Hepatocyte (in vitro differentiated cells): Measurements from ENCODE around the gene SETBP1. TPM values are rescaled to one million over a fixed set of nuclear protein-coding genes. Genes with fewer than 3 reads are reported as not detected.

ENCODE experiments used
- DNase-seq: peaks from one replicate; pipeline ENCODE4 v3.0.0-alpha.2; 2016; ENCODE audit warnings: low spot score
- H2AFZ ChIP-seq: fragments of 200-600 bp; sonication (generic); 2 replicates; pipeline ENCODE4 v1.6.0; 2016; ENCODE audit warnings: antibody characterized with exemption, mild to moderate bottlenecking
- H3K27ac ChIP-seq: fragments of 200-600 bp; sonication (generic); 2 replicates; pipeline ENCODE4 v1.5.1; 2016; ENCODE audit warnings: mild to moderate bottlenecking
- H3K27me3 ChIP-seq: fragments of 200-600 bp; sonication (generic); 2 replicates; pipeline ENCODE4 v1.6.1; 2016
- H3K36me3 ChIP-seq: fragments of 200-600 bp; sonication (generic); replicated peaks from 2 replicates; pipeline ENCODE4 v1.5.1; 2016; ENCODE audit warnings: low read depth; ENCODE audit not compliant: insufficient read depth
- H3K4me1 ChIP-seq: fragments of 200-600 bp; sonication (generic); 2 replicates; pipeline ENCODE4 v1.5.1; 2016; ENCODE audit warnings: mild to moderate bottlenecking, moderate library complexity; ENCODE audit not compliant: insufficient read depth
- H3K4me2 ChIP-seq: fragments of 200-600 bp; sonication (generic); 2 replicates; pipeline ENCODE4 v1.6.0; 2016
- H3K4me3 ChIP-seq: fragments of 200-600 bp; sonication (generic); 2 replicates; pipeline ENCODE4 v1.5.1; 2016; ENCODE audit warnings: mild to moderate bottlenecking
- H3K79me2 ChIP-seq: fragments of 200-600 bp; sonication (generic); 2 replicates; pipeline ENCODE4 v1.6.0; 2017; ENCODE audit warnings: mild to moderate bottlenecking
- H3K9me2 ChIP-seq: fragments of 200-600 bp; sonication (generic); replicated peaks from 2 replicates; pipeline ENCODE4 v1.6.0; 2017; ENCODE audit warnings: mild to moderate bottlenecking; ENCODE audit not compliant: insufficient read depth
- H3K9me3 ChIP-seq: fragments of 200-600 bp; sonication (generic); 2 replicates; pipeline ENCODE4 v1.5.1; 2016; ENCODE audit warnings: low read depth, mild to moderate bottlenecking
- H4K20me1 ChIP-seq: fragments of 200-600 bp; sonication (generic); 2 replicates; pipeline ENCODE4 v1.6.0; 2016; ENCODE audit warnings: mild to moderate bottlenecking; ENCODE audit not compliant: insufficient read depth, poor library complexity, severe bottlenecking
- CTCF ChIP-seq: fragments of 200-600 bp; sonication (generic); IDR thresholded peaks from 2 replicates; pipeline ENCODE4 v1.5.1; 2016; ENCODE audit warnings: antibody characterized with exemption, mild to moderate bottlenecking; ENCODE audit not compliant: poor library complexity
- EZH2 ChIP-seq: fragments of 200-600 bp; sonication (generic); IDR thresholded peaks from 2 replicates; pipeline ENCODE4 v1.6.1; 2016; ENCODE audit warnings: antibody characterized with exemption, mild to moderate bottlenecking, borderline replicate concordance
- EZH2phosphoT487 ChIP-seq: fragments of 200-600 bp; sonication (generic); IDR thresholded peaks from one replicate; pipeline ENCODE4 v1.6.1; 2018; ENCODE audit warnings: antibody characterized with exemption, mild to moderate bottlenecking, low read depth, moderate library complexity; ENCODE audit not compliant: unreplicated experiment, severe bottlenecking
- WGBS: methylation state at CpG from one replicate; pipeline ENCODE4 v1.1.6; 2016; ENCODE audit warnings: low lambda C conversion rate; ENCODE audit errors: missing lambda C conversion rate; 5-methylcytosine and 5-hydroxymethylcytosine counted together
- polyA plus RNA-seq: library from polyadenylated mRNA; unstranded; fragments of >200 nt; fragmentation: Nextera tagmentation; extraction: Ambion mirVana; gene quantifications from 2 replicates; pipeline ENCODE4 v1.2.1, GENCODE V29; 2016
- total RNA-seq: library from RNA; depleted of rRNA; stranded (reverse); fragments of >200 nt; gene quantifications from 2 replicates; pipeline ENCODE4 v1.2.3, GENCODE V29; 2014

Gene SETBP1
- total and polyA plus RNA-seq, 2 experiments from 2014 or later: 10.3 to 21.1 TPM

GRCh38 chr18:44731530-44732237 lies 51.0 kb downstream of the SETBP1 start:
- peaks cover 80% of the 10 kb centered on the region for H3K79me2 ChIP-seq
- peak overlapping the region; percentile 57 for H3K27ac ChIP-seq
- H3K36me3 ChIP-seq: no peaks in the 10 kb centered on the region

GRCh38 chr18:44732238-44732563 lies 51.5 kb downstream of the SETBP1 start:
- Histone ChIP-seq H3K4me1 (peaks cover 49% of the 10 kb centered on the region), H3K4me2 (peak overlapping the region; percentile 12)
- TF ChIP-seq CTCF (no peak), EZH2phosphoT487 (no peak), EZH2 (no peak)

More at GRCh38 chr18:44731530-44732237, 51.0 kb downstream of the SETBP1 start:
- Histone ChIP-seq H3K4me1 (peaks cover 44% of the 10 kb centered on the region), H4K20me1 (peaks cover 9% of the 10 kb centered on the region), H3K4me2 (peak overlapping the region; percentile 12), H3K9me2 (no peaks in the 10 kb centered on the region), H3K4me3 (no peak overlapping the region), H3K27me3 (no peaks in the 10 kb centered on the region), H2AFZ (no peak overlapping the region), H3K9me3 (no peaks in the 10 kb centered on the region)
- WGBS: 61% methylated on average over 9 of the region's 9 CpGs
- TF ChIP-seq CTCF (no peak), EZH2 (no peak)
- no peak for DNase-seq

GRCh38 chr18:44732599-44732998 lies 51.9 kb downstream of the SETBP1 start:
- Histone ChIP-seq H3K36me3 (no peaks in the 10 kb centered on the region), H2AFZ (no peak overlapping the region), H3K79me2 (peaks cover 75% of the 10 kb centered on the region), H3K4me2 (peak overlapping the region; percentile 12), H3K4me1 (peaks cover 50% of the 10 kb centered on the region), H3K27me3 (no peaks in the 10 kb centered on the region), H3K27ac (peak overlapping the region; percentile 57), H3K4me3 (no peak overlapping the region), H3K9me3 (no peaks in the 10 kb centered on the region), H3K9me2 (no peaks in the 10 kb centered on the region), H4K20me1 (peaks cover 8% of the 10 kb centered on the region)
- no peak for TF ChIP-seq CTCF
- no peak for TF ChIP-seq EZH2
- TF ChIP-seq EZH2phosphoT487: no peak
- no peak for DNase-seq
- 78% methylated on average over 5 of the region's 5 CpGs for WGBS

More at GRCh38 chr18:44732238-44732563, 51.5 kb downstream of the SETBP1 start:
- H3K27ac ChIP-seq: peak overlapping the region; percentile 57
- H3K9me3 ChIP-seq: no peaks in the 10 kb centered on the region
- H3K4me3 ChIP-seq: no peak overlapping the region
- no peak overlapping the region for H2AFZ ChIP-seq
- 67% methylated on average over 9 of the region's 9 CpGs for WGBS
- H3K36me3 ChIP-seq: no peaks in the 10 kb centered on the region
- peaks cover 8% of the 10 kb centered on the region for H4K20me1 ChIP-seq
- H3K79me2 ChIP-seq: peaks cover 79% of the 10 kb centered on the region
- no peaks in the 10 kb centered on the region for H3K9me2 ChIP-seq
- H3K27me3 ChIP-seq: no peaks in the 10 kb centered on the region
- DNase-seq: no peak
